H1 (cell line): ENCODE results near the gene ILKAP.

ENCODE experiments used
- CREB1 ChIP-seq: IDR thresholded peaks from 2 replicates; pipeline ENCODE4 v1.6.1; 2012; ENCODE audit warnings: inconsistent platforms
- EZH2 ChIP-seq: fragments of 200-600 bp; sonication (generic); IDR thresholded peaks from 2 replicates; pipeline ENCODE4 v1.7.1; 2012; ENCODE audit warnings: low read depth, mild to moderate bottlenecking, moderate library complexity, low read length, inconsistent platforms; ENCODE audit not compliant: severe bottlenecking
- KDM4A ChIP-seq: IDR thresholded peaks from one replicate; pipeline ENCODE4 v1.7.1; 2012; ENCODE audit warnings: low read depth, mild to moderate bottlenecking, moderate library complexity, low read length, inconsistent platforms; ENCODE audit not compliant: severe bottlenecking
- MAX ChIP-seq: IDR thresholded peaks from 2 replicates; pipeline ENCODE4 v1.6.1; 2012; ENCODE audit warnings: inconsistent platforms
- POLR2A ChIP-seq, 2 experiments: IDR thresholded peaks; 1 replicate in 1 of 2; 2 replicates in 1 of 2; pipeline ENCODE4 v1.6.1; 2011; ENCODE audit warnings: low read depth in 2 of 2, low read length in 2 of 2, mild to moderate bottlenecking in 2 of 2; ENCODE audit errors: control extremely low read depth in 1 of 2
- POLR2AphosphoS5 ChIP-seq: IDR thresholded peaks from 2 replicates; pipeline ENCODE4 v1.6.1; 2011; ENCODE audit warnings: low read depth, low read length
- SAP30 ChIP-seq: fragments of 300-600 bp; sonication (generic); IDR thresholded peaks from 2 replicates; pipeline ENCODE4 v1.7.1; 2012; ENCODE audit warnings: low read length, moderate library complexity, mild to moderate bottlenecking, inconsistent platforms; ENCODE audit not compliant: insufficient read depth, insufficient replicate concordance
- TF ChIP-seq, protein P1 (sequence below), 3 experiments: IDR thresholded peaks; 1 replicate in 2 of 3; 2 replicates in 1 of 3; pipeline versions ENCODE4 v1.5.1 to v1.6.1; 2011; ENCODE audit warnings: low read length in 3 of 3, mild to moderate bottlenecking in 3 of 3, inconsistent platforms in 2 of 3, low read depth in 1 of 3, moderate library complexity in 1 of 3; ENCODE audit not compliant: insufficient read depth in 1 of 3; ENCODE audit errors: control extremely low read depth in 1 of 3
- TF ChIP-seq, protein P2 (sequence below): IDR thresholded peaks from 2 replicates; pipeline ENCODE4 v1.6.1; 2011; ENCODE audit warnings: low read depth, mild to moderate bottlenecking, low read length; ENCODE audit not compliant: insufficient read depth

GRCh38 chr2:238250896-238251295, 47.4 kb upstream of the ILKAP start:
- TF ChIP-seq MAX (no peak), POLR2AphosphoS5 (no peak), POLR2A (IDR thresholded peaks at IDR 0.05; ENCODE audit: control extremely low read depth in 1 of 2, low read depth in 2 of 2, low read length in 2 of 2) (no peak), EZH2 (no peak), SAP30 (no peak), CREB1 (no peak), KDM4A (no peak)
- TF ChIP-seq, protein P1, sequence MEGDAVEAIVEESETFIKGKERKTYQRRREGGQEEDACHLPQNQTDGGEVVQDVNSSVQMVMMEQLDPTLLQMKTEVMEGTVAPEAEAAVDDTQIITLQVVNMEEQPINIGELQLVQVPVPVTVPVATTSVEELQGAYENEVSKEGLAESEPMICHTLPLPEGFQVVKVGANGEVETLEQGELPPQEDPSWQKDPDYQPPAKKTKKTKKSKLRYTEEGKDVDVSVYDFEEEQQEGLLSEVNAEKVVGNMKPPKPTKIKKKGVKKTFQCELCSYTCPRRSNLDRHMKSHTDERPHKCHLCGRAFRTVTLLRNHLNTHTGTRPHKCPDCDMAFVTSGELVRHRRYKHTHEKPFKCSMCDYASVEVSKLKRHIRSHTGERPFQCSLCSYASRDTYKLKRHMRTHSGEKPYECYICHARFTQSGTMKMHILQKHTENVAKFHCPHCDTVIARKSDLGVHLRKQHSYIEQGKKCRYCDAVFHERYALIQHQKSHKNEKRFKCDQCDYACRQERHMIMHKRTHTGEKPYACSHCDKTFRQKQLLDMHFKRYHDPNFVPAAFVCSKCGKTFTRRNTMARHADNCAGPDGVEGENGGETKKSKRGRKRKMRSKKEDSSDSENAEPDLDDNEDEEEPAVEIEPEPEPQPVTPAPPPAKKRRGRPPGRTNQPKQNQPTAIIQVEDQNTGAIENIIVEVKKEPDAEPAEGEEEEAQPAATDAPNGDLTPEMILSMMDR (IDR thresholded peaks at IDR 0.05; ENCODE audit: control extremely low read depth in 1 of 3, insufficient read depth in 1 of 3, low read depth in 1 of 3, low read length in 3 of 3): no peak
- TF ChIP-seq, protein P2, sequence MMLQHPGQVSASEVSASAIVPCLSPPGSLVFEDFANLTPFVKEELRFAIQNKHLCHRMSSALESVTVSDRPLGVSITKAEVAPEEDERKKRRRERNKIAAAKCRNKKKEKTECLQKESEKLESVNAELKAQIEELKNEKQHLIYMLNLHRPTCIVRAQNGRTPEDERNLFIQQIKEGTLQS: no peak
